GM12892 (cell line): Measurements from ENCODE around the gene MXD4.

Experiments used
- POLR2A ChIP-seq: IDR thresholded peaks from 2 replicates; pipeline ENCODE4 v1.6.1; 2011; ENCODE audit warnings: low read depth, low read length, control low read depth
- POLR2AphosphoS5 ChIP-seq: IDR thresholded peaks from 2 replicates; pipeline ENCODE4 v1.6.1; 2011; ENCODE audit warnings: low read depth, low read length, control low read depth

GRCh38 chr4:2304877-2305561, 43.1 kb upstream of the MXD4 start:
- TF ChIP-seq POLR2AphosphoS5 (no peak), POLR2A (no peak)
